Caco-2 (cell line): ENCODE measurements around the gene HSPG2. TPM values are rescaled to one million over a fixed set of nuclear protein-coding genes. Genes with fewer than 3 reads are reported as not detected.

Experiments used
- BruUV-seq: library from RNA; stranded (reverse); fragments of 400-500 nt; replicated peaks from 2 replicates; lab custom pipeline; 2021; lab: Mats Ljungman, UMichigan
- CTCF ChIA-PET: fragments of 300-600 bp; sonication (Branson Sonifier 250); formaldehyde crosslinking; loops from one replicate; lab custom pipeline; 2022; ENCODE audit warnings: antibody characterized with exemption; lab: Charles Lee
- POLR2A ChIA-PET: fragments of 300-600 bp; sonication (Branson Sonifier 250); formaldehyde crosslinking; loops from one replicate; lab custom pipeline; 2022; ENCODE audit warnings: antibody characterized with exemption; lab: Charles Lee
- DNase-seq, 2 experiments: peaks; one replicate each; pipeline versions ENCODE4 v3.0.0 to v3.0.0-alpha.2; 2020 to 2022
- H3K27me3 ChIP-seq: replicated peaks from 2 replicates; pipeline ENCODE4 v1.6.0; 2011; ENCODE audit warnings: low read length; ENCODE audit not compliant: control insufficient read depth, insufficient read depth
- H3K36me3 ChIP-seq: 2 replicates; pipeline ENCODE4 v1.5.1; 2011; ENCODE audit warnings: low read length; ENCODE audit not compliant: control insufficient read depth, insufficient read depth
- H3K4me1 ChIP-seq: fragments of 250-450 bp; sonication (Bioruptor Pico); 2 replicates; pipeline ENCODE4 v1.5.1; 2020; ENCODE audit warnings: mild to moderate bottlenecking
- H3K4me3 ChIP-seq: 2 replicates; pipeline ENCODE4 v1.5.1; 2011; ENCODE audit warnings: low read depth, mild to moderate bottlenecking, control low read depth, low read length
- H3K9me3 ChIP-seq: fragments of 250-450 bp; sonication (Bioruptor Pico); 2 replicates; pipeline ENCODE4 v1.5.1; 2020; ENCODE audit warnings: mild to moderate bottlenecking, moderate library complexity
- H3K27ac Mint-ChIP-seq: one replicate; pipeline ENCODE4 v1.8.0; 2022; ENCODE audit warnings: mixed read lengths; ENCODE audit not compliant: unreplicated experiment
- H3K27me3 Mint-ChIP-seq: one replicate; pipeline ENCODE4 v1.8.0; 2022; ENCODE audit warnings: mixed read lengths; ENCODE audit not compliant: insufficient read depth, unreplicated experiment
- H3K36me3 Mint-ChIP-seq: one replicate; pipeline ENCODE4 v1.8.0; 2022; ENCODE audit warnings: mild to moderate bottlenecking, mixed read lengths; ENCODE audit not compliant: insufficient read depth, unreplicated experiment
- H3K4me1 Mint-ChIP-seq: one replicate; pipeline ENCODE4 v1.8.0; 2022; ENCODE audit warnings: low read depth, mixed read lengths; ENCODE audit not compliant: unreplicated experiment
- H3K4me3 Mint-ChIP-seq: one replicate; pipeline ENCODE4 v1.8.0; 2022; ENCODE audit warnings: mild to moderate bottlenecking, moderate library complexity, mixed read lengths; ENCODE audit not compliant: unreplicated experiment
- H3K9me3 Mint-ChIP-seq: one replicate; pipeline ENCODE4 v1.8.0; 2022; ENCODE audit warnings: mixed read lengths; ENCODE audit not compliant: unreplicated experiment
- CTCF ChIP-seq, 2 experiments: fragments of 200-600 bp in 1 of 2; IDR thresholded peaks; 1 replicate in 1 of 2; 2 replicates in 1 of 2; pipeline versions ENCODE4 v1.5.1 to v1.8.0; 2011 to 2022; ENCODE audit warnings: antibody characterized with exemption in 1 of 2, control low read depth in 1 of 2, inconsistent platforms in 1 of 2, low read depth in 1 of 2, low read length in 1 of 2, mild to moderate bottlenecking in 1 of 2, moderate library complexity in 1 of 2; ENCODE audit not compliant: insufficient read depth in 1 of 2, severe bottlenecking in 1 of 2, unreplicated experiment in 1 of 2
- intact Hi-C: fragments of 100-400 bp; cut with micrococcal nuclease; formaldehyde crosslinking; loops from one replicate; pipeline ENCODE4 v1.10.0; 2022; ENCODE audit not compliant: unreplicated experiment
- total RNA-seq: library from RNA; stranded (reverse); gene quantifications from 2 replicates; pipeline ENCODE4 v1.2.3, GENCODE V29; 2022

Gene HSPG2
- total RNA-seq, 1 experiment from 2014 or later = 237 TPM

DNA sequence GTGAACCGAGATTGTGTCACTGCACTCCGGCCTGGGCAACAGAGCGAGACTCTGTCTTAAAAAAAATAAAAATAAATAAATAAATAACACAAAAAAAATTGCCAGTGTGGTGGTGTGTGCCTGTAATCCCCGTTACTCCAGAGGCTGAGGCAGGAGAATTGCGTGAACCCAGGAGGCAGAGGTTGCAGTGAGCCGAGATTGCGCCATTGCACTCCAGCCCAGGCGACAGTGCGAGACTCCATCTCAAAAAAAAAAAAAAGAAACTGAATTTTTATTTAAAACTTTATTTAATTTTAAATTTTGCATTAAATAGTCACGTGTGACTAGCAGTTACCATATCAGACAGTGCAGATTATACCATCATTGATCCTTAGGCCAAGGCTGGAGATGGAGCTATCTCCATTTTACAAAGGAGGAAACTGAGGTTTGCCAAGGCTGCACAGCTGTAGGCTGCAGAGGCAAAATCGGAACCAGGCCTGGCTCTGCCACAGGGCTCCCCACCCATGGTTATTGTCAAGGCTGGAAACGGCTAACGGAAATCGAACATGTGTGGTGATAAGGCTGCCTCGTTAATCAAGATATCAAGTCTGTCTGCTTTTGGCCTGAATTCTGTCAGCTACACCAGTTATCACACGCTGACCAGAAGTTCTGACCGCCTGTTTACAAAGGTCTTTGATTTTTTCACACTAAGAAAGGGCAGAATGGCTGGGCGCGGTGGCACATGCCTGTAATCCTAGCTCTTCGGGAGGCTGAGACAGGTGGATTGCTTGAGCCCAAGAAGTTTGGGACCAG, 20.5 kb downstream of the HSPG2 start:
- H3K27me3 ChIP-seq = no peaks in the 10 kb centered on the region
- H3K9me3 Mint-ChIP-seq = no peaks in the 10 kb centered on the region
- H3K4me1 ChIP-seq = peaks cover 69% of the 10 kb centered on the region
- intact Hi-C loops = no loop called here
- ChIA-PET POLR2A (no interaction called here), CTCF (no interaction called here)
- DNase-seq = no peak
- no TSS peak for BruUV-seq
- H3K27ac Mint-ChIP-seq = no peak overlapping the region
- H3K4me3 Mint-ChIP-seq = no peak overlapping the region
- no peak overlapping the region for H3K4me3 ChIP-seq
- no peaks in the 10 kb centered on the region for H3K27me3 Mint-ChIP-seq
- H3K4me1 Mint-ChIP-seq = peaks cover 35% of the 10 kb centered on the region
- peaks cover 53% of the 10 kb centered on the region for H3K36me3 Mint-ChIP-seq
- no peaks in the 10 kb centered on the region; the same call in 1 of the 2 replicates for H3K36me3 ChIP-seq
- TF ChIP-seq CTCF (IDR thresholded peaks at IDR 0.05; ENCODE audit: insufficient read depth in 1 of 2, low read depth in 1 of 2, low read length in 1 of 2, severe bottlenecking in 1 of 2, unreplicated experiment in 1 of 2) = no peak
- H3K9me3 ChIP-seq = no peaks in the 10 kb centered on the region

- H3K4me3 Mint-ChIP-seq = no peak overlapping the region
- H3K4me1 Mint-ChIP-seq = peaks cover 38% of the 10 kb centered on the region
- H3K27ac Mint-ChIP-seq = peak overlapping the region; percentile 83
- ChIA-PET POLR2A (no interaction called here), CTCF (no interaction called here)
- BruUV-seq = no TSS peak
- H3K9me3 Mint-ChIP-seq = no peaks in the 10 kb centered on the region
- intact Hi-C loops = no loop called here
- H3K27me3 ChIP-seq = no peaks in the 10 kb centered on the region
- TF ChIP-seq CTCF (IDR thresholded peaks at IDR 0.05; ENCODE audit: insufficient read depth in 1 of 2, low read depth in 1 of 2, low read length in 1 of 2, severe bottlenecking in 1 of 2, unreplicated experiment in 1 of 2) = no peak
- peaks cover 67% of the 10 kb centered on the region for H3K4me1 ChIP-seq
- no peak overlapping the region for H3K4me3 ChIP-seq
- H3K36me3 ChIP-seq = no peaks in the 10 kb centered on the region; the same call in 1 of the 2 replicates
- DNase-seq = no peak
- H3K9me3 ChIP-seq = no peaks in the 10 kb centered on the region
- H3K36me3 Mint-ChIP-seq = peaks cover 54% of the 10 kb centered on the region
- H3K27me3 Mint-ChIP-seq = no peaks in the 10 kb centered on the region
Measured at GRCh38 chr1:21914880-21915640, 22.1 kb downstream of the HSPG2 start.

- ChIA-PET CTCF (interaction anchor here (0.6 kb wide), 1 partner anchor 348 kb away, joined by 4 read pairs; no protein-coding TSS in a partner anchor), POLR2A (no interaction called here)
- no TSS peak for BruUV-seq
- H3K4me1 ChIP-seq = peaks cover 67% of the 10 kb centered on the region
- Mint-ChIP-seq H3K4me3 (no peak overlapping the region), H3K36me3 (peaks cover 55% of the 10 kb centered on the region), H3K27ac (peak overlapping the region; percentile 83), H3K9me3 (no peaks in the 10 kb centered on the region), H3K4me1 (peaks cover 44% of the 10 kb centered on the region), H3K27me3 (no peaks in the 10 kb centered on the region)
- no peak for DNase-seq
- H3K36me3 ChIP-seq = no peaks in the 10 kb centered on the region; the same call in 1 of the 2 replicates
- no peaks in the 10 kb centered on the region for H3K27me3 ChIP-seq
- no peaks in the 10 kb centered on the region for H3K9me3 ChIP-seq
- no peak overlapping the region for H3K4me3 ChIP-seq
- TF ChIP-seq CTCF (IDR thresholded peaks at IDR 0.05; ENCODE audit: insufficient read depth in 1 of 2, low read depth in 1 of 2, low read length in 1 of 2, severe bottlenecking in 1 of 2, unreplicated experiment in 1 of 2) = no peak
- intact Hi-C loops = no loop called here
Measured at GRCh38 chr1:21914450-21914849, 22.7 kb downstream of the HSPG2 start.
